Measurements from ENCODE around the gene FDPS. TPM values are rescaled to one million over a fixed set of nuclear protein-coding genes. Genes with fewer than 3 reads are reported as not detected.

FDPS gene
- total RNA-seq, 1 donor from 2014 or later, result 693 TPM

- no peak overlapping the region for H3K27ac Mint-ChIP-seq (ENCODE audit: unreplicated experiment)
- TF ChIP-seq CTCF (conservative IDR thresholded peaks at IDR 0.05), result no peak
- H3K4me3 Mint-ChIP-seq, result no peak overlapping the region
- H3K36me3 Mint-ChIP-seq (ENCODE audit: low read depth), result no peaks in the 10 kb centered on the region
- no peaks in the 10 kb centered on the region for H3K27me3 Mint-ChIP-seq (ENCODE audit: low read depth)
- H3K9me3 Mint-ChIP-seq, result no peaks in the 10 kb centered on the region
- DNase-seq (ENCODE audit: low read depth, low spot score), result no peak
- H3K4me1 Mint-ChIP-seq, result no peaks in the 10 kb centered on the region
Observed at GRCh38 chr1:155295183-155295941, 13.3 kb upstream of the FDPS start.

- Mint-ChIP-seq H3K27me3 (ENCODE audit: low read depth) (no peaks in the 10 kb centered on the region), H3K4me3 (no peak overlapping the region), H3K4me1 (no peaks in the 10 kb centered on the region), H3K9me3 (no peaks in the 10 kb centered on the region), H3K27ac (ENCODE audit: unreplicated experiment) (no peak overlapping the region), H3K36me3 (ENCODE audit: low read depth) (no peaks in the 10 kb centered on the region)
- no peak for DNase-seq (ENCODE audit: low read depth, low spot score)
- TF ChIP-seq CTCF (conservative IDR thresholded peaks at IDR 0.05), result no peak
Observed at GRCh38 chr1:155295942-155296267, 12.8 kb upstream of the FDPS start.

- H3K4me3 Mint-ChIP-seq, result no peak overlapping the region
- DNase-seq (ENCODE audit: low read depth, low spot score), result no peak
- peaks cover 7% of the 10 kb centered on the region for H3K4me1 Mint-ChIP-seq
- H3K27me3 Mint-ChIP-seq (ENCODE audit: low read depth), result no peaks in the 10 kb centered on the region
- H3K9me3 Mint-ChIP-seq, result no peaks in the 10 kb centered on the region
- H3K27ac Mint-ChIP-seq (ENCODE audit: unreplicated experiment), result no peak overlapping the region
- H3K36me3 Mint-ChIP-seq (ENCODE audit: low read depth), result no peaks in the 10 kb centered on the region
- no peak for TF ChIP-seq CTCF (conservative IDR thresholded peaks at IDR 0.05)
Observed at GRCh38 chr1:155296661-155297060, 12.0 kb upstream of the FDPS start.

GRCh38 chr1:155297384-155297783, 11.3 kb upstream of the FDPS start:
- no peaks in the 10 kb centered on the region for H3K36me3 Mint-ChIP-seq (ENCODE audit: low read depth)
- H3K4me1 Mint-ChIP-seq, result peaks cover 9% of the 10 kb centered on the region
- no peaks in the 10 kb centered on the region for H3K9me3 Mint-ChIP-seq
- no peak for DNase-seq (ENCODE audit: low read depth, low spot score)
- TF ChIP-seq CTCF (conservative IDR thresholded peaks at IDR 0.05), result no peak
- H3K27ac Mint-ChIP-seq (ENCODE audit: unreplicated experiment), result no peak overlapping the region
- H3K27me3 Mint-ChIP-seq (ENCODE audit: low read depth), result no peaks in the 10 kb centered on the region
- H3K4me3 Mint-ChIP-seq, result no peak overlapping the region

GRCh38 chr1:155300024-155300423, 8.6 kb upstream of the FDPS start:
- Mint-ChIP-seq H3K9me3 (no peaks in the 10 kb centered on the region), H3K27ac (ENCODE audit: unreplicated experiment) (no peak overlapping the region), H3K4me1 (peaks cover 18% of the 10 kb centered on the region), H3K36me3 (ENCODE audit: low read depth) (no peaks in the 10 kb centered on the region), H3K4me3 (no peak overlapping the region), H3K27me3 (ENCODE audit: low read depth) (no peaks in the 10 kb centered on the region)
- DNase-seq (ENCODE audit: low read depth, low spot score), result no peak
- no peak for TF ChIP-seq CTCF (conservative IDR thresholded peaks at IDR 0.05)
